Measurements from ENCODE around the gene GPRIN2.

Gene GPRIN2

DNA sequence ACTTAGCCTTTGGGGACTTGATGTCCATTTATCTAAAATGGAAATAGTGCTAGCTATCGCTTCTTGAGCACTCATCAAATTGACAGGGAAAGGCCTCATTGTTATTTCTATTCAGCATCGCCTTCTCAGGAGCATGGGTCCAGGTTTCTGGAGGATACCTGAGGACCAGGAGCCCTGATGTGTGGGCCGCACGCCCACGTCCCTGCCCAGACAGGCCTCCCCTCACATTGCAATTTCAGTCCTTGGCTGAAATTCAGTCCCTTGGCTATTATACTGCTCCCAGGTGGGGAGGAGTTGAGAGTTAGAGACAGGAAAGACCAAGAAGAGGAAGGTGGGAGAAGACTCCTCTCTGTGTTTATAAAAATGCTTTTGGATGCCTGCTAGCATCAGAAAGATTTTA is 38.9 kb downstream of the GPRIN2 start:
- Histone ChIP-seq H3K27me3 (ENCODE audit: low read length) (no peaks in the 10 kb centered on the region), H2AFZ (ENCODE audit: low read depth, low read length, severe bottlenecking) (no peak overlapping the region), H3K9ac (ENCODE audit: low read length) (no peak overlapping the region), H3K4me3 (ENCODE audit: insufficient read depth, low read length, poor library complexity, severe bottlenecking) (no peak overlapping the region), H3K4me2 (ENCODE audit: low read depth, low read length, poor library complexity, severe bottlenecking) (no peak overlapping the region), H3K79me2 (ENCODE audit: insufficient read depth, low read length) (no peaks in the 10 kb centered on the region), H3K27ac (ENCODE audit: low read depth, low read length) (no peak overlapping the region), H3K9me2 (replicated peaks; ENCODE audit: insufficient read depth, low read length) (no peaks in the 10 kb centered on the region), H4K20me1 (ENCODE audit: low read depth, low read length) (no peaks in the 10 kb centered on the region), H3K9me3 (ENCODE audit: insufficient read depth, low read length) (no peaks in the 10 kb centered on the region), H3K36me3 (ENCODE audit: low read length) (no peaks in the 10 kb centered on the region), H3F3A (ENCODE audit: insufficient read depth) (no peaks in the 10 kb centered on the region)
- TF ChIP-seq EZH2phosphoT487 (conservative IDR thresholded peaks at IDR 0.05; ENCODE audit: low read length): no peak
- TF ChIP-seq, protein P1, sequence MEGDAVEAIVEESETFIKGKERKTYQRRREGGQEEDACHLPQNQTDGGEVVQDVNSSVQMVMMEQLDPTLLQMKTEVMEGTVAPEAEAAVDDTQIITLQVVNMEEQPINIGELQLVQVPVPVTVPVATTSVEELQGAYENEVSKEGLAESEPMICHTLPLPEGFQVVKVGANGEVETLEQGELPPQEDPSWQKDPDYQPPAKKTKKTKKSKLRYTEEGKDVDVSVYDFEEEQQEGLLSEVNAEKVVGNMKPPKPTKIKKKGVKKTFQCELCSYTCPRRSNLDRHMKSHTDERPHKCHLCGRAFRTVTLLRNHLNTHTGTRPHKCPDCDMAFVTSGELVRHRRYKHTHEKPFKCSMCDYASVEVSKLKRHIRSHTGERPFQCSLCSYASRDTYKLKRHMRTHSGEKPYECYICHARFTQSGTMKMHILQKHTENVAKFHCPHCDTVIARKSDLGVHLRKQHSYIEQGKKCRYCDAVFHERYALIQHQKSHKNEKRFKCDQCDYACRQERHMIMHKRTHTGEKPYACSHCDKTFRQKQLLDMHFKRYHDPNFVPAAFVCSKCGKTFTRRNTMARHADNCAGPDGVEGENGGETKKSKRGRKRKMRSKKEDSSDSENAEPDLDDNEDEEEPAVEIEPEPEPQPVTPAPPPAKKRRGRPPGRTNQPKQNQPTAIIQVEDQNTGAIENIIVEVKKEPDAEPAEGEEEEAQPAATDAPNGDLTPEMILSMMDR (IDR thresholded peaks at IDR 0.05; ENCODE audit: insufficient read depth, low read length, poor library complexity, severe bottlenecking): no peak

DNA sequence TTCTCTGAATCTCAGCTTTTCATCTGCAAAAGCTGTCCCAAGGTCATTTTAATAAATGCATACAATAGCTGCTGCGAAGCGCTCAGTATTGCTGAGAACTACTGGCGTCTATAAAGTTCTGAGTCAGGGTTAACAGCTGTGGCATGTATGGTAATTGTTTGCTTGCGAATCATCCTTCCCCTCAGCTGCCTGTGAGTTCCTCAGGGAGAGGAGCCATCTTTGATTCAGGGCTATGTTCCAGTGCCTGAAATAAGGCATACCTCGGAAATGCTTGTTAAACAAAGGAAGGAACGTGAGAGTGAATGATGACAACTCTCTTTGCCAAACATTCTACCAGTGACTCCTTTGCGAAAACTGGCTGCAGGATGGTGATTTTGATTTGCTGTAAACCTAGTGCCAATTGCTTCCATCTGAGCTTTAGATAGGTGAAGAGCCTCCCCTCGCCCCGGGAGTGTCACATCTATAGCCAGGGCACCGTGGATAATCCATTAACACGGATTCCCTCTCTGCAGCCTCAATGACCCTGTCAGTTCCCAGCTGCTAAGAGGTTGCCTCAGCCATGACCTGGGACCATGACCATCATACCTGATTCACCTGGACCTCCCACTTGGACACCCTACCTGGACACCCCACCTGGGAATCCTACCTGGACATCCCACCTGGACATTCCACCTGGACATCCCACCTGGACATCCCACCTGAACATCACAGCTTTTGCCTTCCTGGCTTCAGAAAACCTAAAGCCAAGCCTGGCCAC is 39.6 kb downstream of the GPRIN2 start:
- H3K36me3 ChIP-seq (ENCODE audit: low read length): no peaks in the 10 kb centered on the region
- H3K9me3 ChIP-seq (ENCODE audit: insufficient read depth, low read length): no peaks in the 10 kb centered on the region
- H2AFZ ChIP-seq (ENCODE audit: low read depth, low read length, severe bottlenecking): no peak overlapping the region
- no peaks in the 10 kb centered on the region for H3K79me2 ChIP-seq (ENCODE audit: insufficient read depth, low read length)
- H3K4me2 ChIP-seq (ENCODE audit: low read depth, low read length, poor library complexity, severe bottlenecking): no peak overlapping the region
- no peaks in the 10 kb centered on the region for H3K9me2 ChIP-seq (replicated peaks; ENCODE audit: insufficient read depth, low read length)
- H3F3A ChIP-seq (ENCODE audit: insufficient read depth): no peaks in the 10 kb centered on the region
- H3K27ac ChIP-seq (ENCODE audit: low read depth, low read length): no peak overlapping the region
- no peaks in the 10 kb centered on the region for H4K20me1 ChIP-seq (ENCODE audit: low read depth, low read length)
- TF ChIP-seq, protein P1 (IDR thresholded peaks at IDR 0.05; ENCODE audit: insufficient read depth, low read length, poor library complexity, severe bottlenecking): no peak
- TF ChIP-seq EZH2phosphoT487 (conservative IDR thresholded peaks at IDR 0.05; ENCODE audit: low read length): no peak
- no peak overlapping the region for H3K9ac ChIP-seq (ENCODE audit: low read length)
- no peak overlapping the region for H3K4me3 ChIP-seq (ENCODE audit: insufficient read depth, low read length, poor library complexity, severe bottlenecking)
- no peaks in the 10 kb centered on the region for H3K27me3 ChIP-seq (ENCODE audit: low read length)

DNA sequence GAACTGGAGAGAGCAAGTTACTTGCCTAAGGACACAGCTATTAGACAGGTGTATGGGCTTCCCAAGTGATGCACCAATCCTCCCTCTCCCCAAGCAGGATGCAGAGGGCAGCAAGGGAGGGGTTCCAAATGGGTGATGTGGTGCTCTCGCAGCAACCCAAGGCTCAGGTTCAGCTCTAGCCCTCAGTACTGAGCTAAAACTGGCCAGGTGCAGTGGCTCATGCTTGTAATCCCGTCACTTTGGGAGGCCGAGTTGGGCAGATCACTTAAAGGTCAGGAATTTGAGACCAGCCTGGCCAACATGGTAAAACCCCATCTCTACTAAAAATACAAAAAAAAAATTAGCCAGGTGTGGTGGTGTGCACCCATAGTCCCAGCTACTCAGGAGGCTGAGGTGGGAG is 40.7 kb downstream of the GPRIN2 start:
- Histone ChIP-seq H4K20me1 (ENCODE audit: low read depth, low read length) (no peaks in the 10 kb centered on the region), H3K36me3 (ENCODE audit: low read length) (no peaks in the 10 kb centered on the region), H3K9ac (ENCODE audit: low read length) (no peak overlapping the region), H3K9me3 (ENCODE audit: insufficient read depth, low read length) (no peaks in the 10 kb centered on the region), H3K4me3 (ENCODE audit: insufficient read depth, low read length, poor library complexity, severe bottlenecking) (no peak overlapping the region), H3K79me2 (ENCODE audit: insufficient read depth, low read length) (no peaks in the 10 kb centered on the region), H3K4me2 (ENCODE audit: low read depth, low read length, poor library complexity, severe bottlenecking) (no peak overlapping the region), H3K27me3 (ENCODE audit: low read length) (no peaks in the 10 kb centered on the region), H2AFZ (ENCODE audit: low read depth, low read length, severe bottlenecking) (no peak overlapping the region), H3K27ac (ENCODE audit: low read depth, low read length) (no peak overlapping the region), H3F3A (ENCODE audit: insufficient read depth) (no peaks in the 10 kb centered on the region), H3K9me2 (replicated peaks; ENCODE audit: insufficient read depth, low read length) (no peaks in the 10 kb centered on the region)
- TF ChIP-seq EZH2phosphoT487 (conservative IDR thresholded peaks at IDR 0.05; ENCODE audit: low read length): no peak
- TF ChIP-seq, protein P1 (IDR thresholded peaks at IDR 0.05; ENCODE audit: insufficient read depth, low read length, poor library complexity, severe bottlenecking): no peak

Data from SU-DHL-6 (cell line).